Colonic mucosa (tissue), 4 donors: ENCODE data around the gene RAP1GAP2. TPM values are rescaled to one million over a fixed set of nuclear protein-coding genes. Genes with fewer than 3 reads are reported as not detected.

ENCODE experiments used
- DNase-seq: peaks from one replicate; pipeline ENCODE4 v3.0.0-alpha.2; 2020
- H3K27ac ChIP-seq: fragments of 200-600 bp; one replicate; pipeline ENCODE4 v1.8.0; 2021
- H3K27me3 ChIP-seq: fragments of 200-600 bp; one replicate; pipeline ENCODE4 v1.8.0; 2021
- H3K36me3 ChIP-seq: fragments of 200-600 bp; one replicate; pipeline ENCODE4 v1.8.0; 2021
- H3K4me1 ChIP-seq: fragments of 200-600 bp; one replicate; pipeline ENCODE4 v1.8.0; 2021; ENCODE audit warnings: mild to moderate bottlenecking
- H3K4me3 ChIP-seq: fragments of 200-600 bp; one replicate; pipeline ENCODE4 v1.8.0; 2021
- H3K9ac ChIP-seq, 2 donors: one replicate each; pipeline ENCODE4 v1.7.0; 2013; ENCODE audit warnings: control low read depth in 2 of 2, low read depth in 2 of 2, low read length in 2 of 2
- H3K9me3 ChIP-seq: fragments of 200-600 bp; one replicate; pipeline ENCODE4 v1.8.0; 2021
- CTCF ChIP-seq: fragments of 200-600 bp; IDR thresholded peaks from one replicate; pipeline ENCODE4 v1.8.0; 2022; ENCODE audit warnings: antibody characterized with exemption, mild to moderate bottlenecking
- intact Hi-C: fragments of 100-400 bp; cut with DNase I; formaldehyde crosslinking; loops from one replicate; pipeline ENCODE4 v1.14.1; 2022
- total RNA-seq, 2 donors: library from RNA; stranded (reverse); fragmentation: NEBNext Ultra II Directional in 1 of 2; extraction: Animal tissue kit (Norgen Biotek cat#: 25700) in 1 of 2; gene quantifications; one replicate each; pipeline ENCODE4 v1.2.1, GENCODE V29; 2021
- donor health status: healthy.
- donor health status: DM: no; HTN: no; CAD: no.
- donor health status: DM: no; HTN: no; CAD: no.

The RAP1GAP2 gene
- total RNA-seq, 2 donors from 2014 or later = 45.2 to 45.4 TPM

- H3K27me3 ChIP-seq = no peaks in the 10 kb centered on the region
- no peak for DNase-seq
- no peaks in the 10 kb centered on the region for H3K9me3 ChIP-seq
- no peak overlapping the region for H3K9ac ChIP-seq
- no peak for TF ChIP-seq CTCF
- no peaks in the 10 kb centered on the region for H3K36me3 ChIP-seq
- no peak overlapping the region for H3K27ac ChIP-seq
- H3K4me3 ChIP-seq = no peak overlapping the region
- H3K4me1 ChIP-seq = peaks cover 4% of the 10 kb centered on the region
- intact Hi-C loops = no loop called here
These were observed 5.6 kb downstream of the RAP1GAP2 start for GRCh38 chr17:2801841-2802240.

GRCh38 chr17:2802574-2802973, 6.3 kb downstream of the RAP1GAP2 start:
- intact Hi-C loops = no loop called here
- H3K4me1 ChIP-seq = peaks cover 4% of the 10 kb centered on the region
- H3K36me3 ChIP-seq = no peaks in the 10 kb centered on the region
- no peak overlapping the region for H3K9ac ChIP-seq
- no peaks in the 10 kb centered on the region for H3K27me3 ChIP-seq
- H3K27ac ChIP-seq = no peak overlapping the region
- no peaks in the 10 kb centered on the region for H3K9me3 ChIP-seq
- no peak overlapping the region for H3K4me3 ChIP-seq
- DNase-seq = no peak
- TF ChIP-seq CTCF = no peak

GRCh38 chr17:2803386-2803785, 7.1 kb downstream of the RAP1GAP2 start:
- Histone ChIP-seq H3K27ac (no peak overlapping the region), H3K27me3 (no peaks in the 10 kb centered on the region), H3K4me3 (no peak overlapping the region), H3K36me3 (no peaks in the 10 kb centered on the region), H3K4me1 (no peaks in the 10 kb centered on the region), H3K9me3 (no peaks in the 10 kb centered on the region), H3K9ac (no peak overlapping the region)
- DNase-seq = no peak
- intact Hi-C loops = no loop called here
- no peak for TF ChIP-seq CTCF

GRCh38 chr17:2803971-2804370, 7.7 kb downstream of the RAP1GAP2 start:
- H3K36me3 ChIP-seq = no peaks in the 10 kb centered on the region
- H3K9me3 ChIP-seq = no peaks in the 10 kb centered on the region
- intact Hi-C loops = no loop called here
- H3K27me3 ChIP-seq = no peaks in the 10 kb centered on the region
- no peaks in the 10 kb centered on the region for H3K4me1 ChIP-seq
- DNase-seq = no peak
- no peak overlapping the region for H3K4me3 ChIP-seq
- H3K9ac ChIP-seq = no peak overlapping the region
- no peak overlapping the region for H3K27ac ChIP-seq
- no peak for TF ChIP-seq CTCF

GRCh38 chr17:2804912-2805311, 8.7 kb downstream of the RAP1GAP2 start:
- no peaks in the 10 kb centered on the region for H3K36me3 ChIP-seq
- no peak for TF ChIP-seq CTCF
- no peak overlapping the region for H3K9ac ChIP-seq
- no peak overlapping the region for H3K27ac ChIP-seq
- no peak overlapping the region for H3K4me3 ChIP-seq
- no peaks in the 10 kb centered on the region for H3K27me3 ChIP-seq
- intact Hi-C loops = no loop called here
- no peaks in the 10 kb centered on the region for H3K4me1 ChIP-seq
- no peaks in the 10 kb centered on the region for H3K9me3 ChIP-seq
- DNase-seq = no peak

GRCh38 chr17:2805961-2806360, 9.7 kb downstream of the RAP1GAP2 start:
- TF ChIP-seq CTCF = no peak
- Histone ChIP-seq H3K4me3 (no peak overlapping the region), H3K9me3 (no peaks in the 10 kb centered on the region), H3K36me3 (no peaks in the 10 kb centered on the region), H3K4me1 (no peaks in the 10 kb centered on the region), H3K27me3 (no peaks in the 10 kb centered on the region), H3K27ac (no peak overlapping the region), H3K9ac (no peak overlapping the region)
- intact Hi-C loops = no loop called here
- no peak for DNase-seq
